GM19467 (cell line): ENCODE measurements around the gene MYLK2.

Source experiments
- ATAC-seq: cut with Tn5 transposase; IDR thresholded peaks from one replicate; pipeline ENCODE4 v1.9.1; 2021; ENCODE audit warnings: mild to moderate bottlenecking, moderate library complexity; ENCODE audit not compliant: unreplicated experiment

MYLK2 gene

DNA sequence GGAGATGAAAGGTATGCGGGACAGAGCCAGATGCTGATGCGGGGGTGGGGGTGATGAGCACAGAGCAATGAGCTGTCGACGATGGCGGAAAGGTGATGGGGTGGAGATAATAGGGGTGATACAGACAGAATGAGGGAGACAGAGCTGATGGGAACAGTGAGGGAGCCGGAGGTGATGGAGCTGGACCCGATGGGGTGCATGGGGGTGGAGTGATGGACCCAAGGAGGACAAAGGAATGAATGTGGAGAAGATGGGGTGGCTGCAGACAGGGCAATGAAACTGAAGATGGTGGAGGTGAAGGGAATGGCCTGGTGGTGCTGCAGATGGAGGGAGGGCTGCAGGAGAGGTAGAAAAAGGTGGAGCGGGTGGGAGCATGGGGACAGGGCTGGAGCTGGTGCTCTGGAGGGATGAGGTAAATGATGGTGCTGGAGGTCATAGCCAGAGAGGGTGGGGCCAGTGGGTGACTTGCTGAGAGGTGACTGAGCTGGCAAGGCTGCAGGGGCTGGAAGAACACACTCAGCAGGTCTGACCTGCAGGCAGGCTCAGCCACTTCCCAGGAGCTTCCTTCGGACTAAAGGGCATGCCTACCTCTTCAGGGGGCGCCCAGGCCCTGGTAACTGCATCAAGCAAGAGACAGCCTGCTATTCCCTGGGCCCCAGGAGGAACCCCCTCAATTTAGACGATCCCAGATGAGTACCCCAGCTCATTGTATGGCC, 32.2 kb downstream of the MYLK2 start:
- ATAC-seq = no peak

DNA sequence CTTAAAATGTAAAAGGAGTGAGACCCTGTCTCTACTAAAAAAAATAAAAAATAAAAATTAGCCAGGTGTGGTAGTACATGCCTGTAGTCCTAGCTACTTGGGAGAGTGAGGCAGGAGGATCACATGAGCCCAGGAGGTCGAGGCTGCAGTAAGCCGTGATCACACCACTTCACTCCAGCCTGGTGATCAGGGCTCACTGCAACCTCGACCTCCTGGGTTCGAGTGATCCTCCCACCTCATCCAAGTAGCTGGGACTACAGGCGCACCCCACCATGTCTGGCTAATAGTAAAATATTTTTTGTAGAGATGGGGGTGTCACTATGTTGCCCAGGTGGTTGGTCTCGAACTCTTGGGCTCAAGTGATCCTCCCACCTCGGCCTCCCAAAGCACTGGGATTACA, 34.3 kb downstream of the MYLK2 start:
- ATAC-seq = no peak

DNA sequence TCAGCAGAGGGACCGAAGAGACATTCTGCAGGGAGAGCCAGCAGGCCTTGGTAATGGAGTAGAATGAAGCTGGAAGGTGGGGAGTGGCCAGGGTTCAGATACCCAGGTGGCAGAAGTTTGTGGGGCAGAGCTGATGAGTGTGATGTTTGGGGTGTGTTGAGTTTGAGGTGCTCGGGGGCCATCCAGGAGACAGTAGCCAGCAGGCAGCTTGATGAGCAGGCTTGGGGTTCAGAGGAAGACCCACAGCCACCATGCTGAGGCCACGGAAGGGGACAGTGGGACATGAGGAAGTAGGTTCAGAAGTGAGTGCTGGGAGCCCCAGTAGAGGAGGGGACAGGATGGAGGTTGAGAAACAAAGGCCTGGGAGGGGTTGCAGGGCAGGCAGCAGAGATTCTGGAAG, 37.4 kb downstream of the MYLK2 start:
- ATAC-seq = no peak

DNA sequence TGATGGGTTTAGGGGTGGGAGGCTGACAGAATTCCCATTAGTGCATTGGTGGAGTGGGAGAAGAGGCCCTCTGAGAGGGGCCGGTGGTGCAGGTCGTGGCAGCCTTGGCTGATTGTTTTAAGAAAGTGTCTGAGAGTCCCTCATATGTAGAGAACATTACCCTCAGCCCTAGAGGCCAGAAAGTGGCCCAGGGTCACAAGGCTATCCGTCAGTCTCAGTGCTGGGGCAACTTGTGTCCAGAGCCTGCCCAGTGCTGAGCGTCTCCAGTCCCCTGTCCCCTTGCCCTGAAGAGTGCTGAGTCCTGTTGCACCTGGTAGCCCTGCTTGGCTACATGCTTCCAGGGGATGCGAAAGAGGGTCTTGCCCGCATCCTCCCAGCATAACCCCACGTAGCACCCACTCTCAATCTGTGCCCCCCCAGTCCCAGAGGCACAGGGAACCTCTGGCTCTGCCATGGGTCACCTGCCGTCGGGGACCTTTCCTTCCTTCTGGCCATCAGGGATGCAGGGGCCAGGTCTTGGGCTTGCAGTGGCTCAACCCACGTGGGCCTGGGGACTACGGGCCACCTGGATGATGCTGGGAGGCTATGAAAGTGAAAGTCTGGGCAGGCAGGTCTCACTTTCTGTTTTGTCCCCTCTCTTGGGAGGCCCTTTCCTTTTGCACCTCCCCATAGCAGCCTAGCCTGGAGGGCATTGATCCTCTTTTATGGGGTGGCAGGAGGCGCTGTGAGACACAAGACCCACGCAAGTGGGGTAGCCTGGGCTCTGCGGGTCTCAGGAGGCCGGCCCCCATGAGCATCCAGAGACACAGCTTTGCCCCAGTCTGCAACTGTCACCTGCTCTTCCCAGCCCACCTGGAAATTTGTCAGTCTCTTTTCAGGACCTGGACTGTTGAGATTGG, 39.0 kb downstream of the MYLK2 start:
- no peak for ATAC-seq

DNA sequence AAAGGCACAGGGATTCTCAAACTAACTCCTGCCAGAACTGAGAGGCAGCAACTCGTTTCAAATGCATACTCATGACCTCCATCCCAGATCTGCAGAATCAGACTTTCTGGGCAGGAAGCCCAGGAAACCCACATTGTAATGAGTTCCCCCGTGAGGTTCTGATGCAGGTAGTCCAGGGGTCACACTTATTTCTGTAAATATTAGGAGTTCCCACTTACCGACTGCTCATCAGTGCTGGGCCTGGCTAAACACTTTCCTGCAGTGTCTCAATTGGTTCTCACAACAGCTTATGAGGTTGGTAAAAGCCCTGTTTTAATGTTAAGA, 39.6 kb downstream of the MYLK2 start:
- no peak for ATAC-seq

DNA sequence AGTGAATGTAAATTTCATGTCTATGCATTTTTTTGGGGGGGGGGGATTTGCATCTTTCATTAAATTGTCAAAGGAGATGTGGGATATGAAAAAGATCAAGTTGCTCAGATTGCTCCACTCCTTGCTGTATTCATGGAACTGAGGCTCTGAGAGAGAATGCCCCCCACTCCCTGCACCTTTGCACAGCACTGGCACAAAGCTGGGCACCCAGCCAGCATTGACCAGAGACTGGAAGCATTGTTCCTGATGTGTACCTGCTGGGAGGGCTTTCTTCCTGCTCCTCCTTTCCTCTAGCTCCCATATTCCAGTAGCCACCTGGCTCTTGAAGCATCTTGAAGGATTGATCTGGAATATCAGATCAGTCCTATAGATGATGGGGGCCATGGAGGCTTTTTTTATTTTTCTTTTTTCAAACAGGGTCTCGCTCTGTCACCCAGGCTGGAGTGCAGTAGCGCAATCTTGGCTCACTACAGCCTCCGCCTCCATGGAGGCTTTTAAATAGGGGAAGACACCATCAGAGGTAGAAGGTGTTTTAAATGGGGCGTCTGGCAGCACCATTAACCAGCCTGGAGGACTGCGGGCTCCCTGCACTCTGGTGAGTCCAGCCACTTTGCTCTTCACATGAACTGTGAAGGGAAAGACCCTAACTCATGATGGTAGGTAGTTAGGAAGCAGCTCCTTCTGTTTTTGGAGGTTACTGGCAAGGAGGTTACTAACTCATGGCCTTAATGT, 40.3 kb downstream of the MYLK2 start:
- no peak for ATAC-seq

DNA sequence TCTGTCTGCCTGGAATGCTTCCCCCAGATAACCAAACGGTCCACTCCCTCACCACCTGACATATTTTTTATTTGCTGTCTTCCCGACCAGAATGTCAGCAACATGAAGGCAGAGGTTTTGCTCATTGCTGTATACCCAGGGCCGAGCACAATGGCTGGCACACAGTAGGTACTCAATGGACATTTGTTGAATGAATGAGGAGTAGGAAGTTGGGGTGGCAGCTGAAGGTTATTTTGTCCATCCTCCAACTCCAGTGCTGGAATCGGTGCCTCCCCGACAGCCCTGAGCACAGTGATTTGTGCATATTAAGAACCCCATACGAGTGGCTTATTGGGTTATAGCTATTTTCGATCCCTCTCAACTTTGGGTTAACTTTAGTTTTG, 40.8 kb downstream of the MYLK2 start:
- no peak for ATAC-seq

DNA sequence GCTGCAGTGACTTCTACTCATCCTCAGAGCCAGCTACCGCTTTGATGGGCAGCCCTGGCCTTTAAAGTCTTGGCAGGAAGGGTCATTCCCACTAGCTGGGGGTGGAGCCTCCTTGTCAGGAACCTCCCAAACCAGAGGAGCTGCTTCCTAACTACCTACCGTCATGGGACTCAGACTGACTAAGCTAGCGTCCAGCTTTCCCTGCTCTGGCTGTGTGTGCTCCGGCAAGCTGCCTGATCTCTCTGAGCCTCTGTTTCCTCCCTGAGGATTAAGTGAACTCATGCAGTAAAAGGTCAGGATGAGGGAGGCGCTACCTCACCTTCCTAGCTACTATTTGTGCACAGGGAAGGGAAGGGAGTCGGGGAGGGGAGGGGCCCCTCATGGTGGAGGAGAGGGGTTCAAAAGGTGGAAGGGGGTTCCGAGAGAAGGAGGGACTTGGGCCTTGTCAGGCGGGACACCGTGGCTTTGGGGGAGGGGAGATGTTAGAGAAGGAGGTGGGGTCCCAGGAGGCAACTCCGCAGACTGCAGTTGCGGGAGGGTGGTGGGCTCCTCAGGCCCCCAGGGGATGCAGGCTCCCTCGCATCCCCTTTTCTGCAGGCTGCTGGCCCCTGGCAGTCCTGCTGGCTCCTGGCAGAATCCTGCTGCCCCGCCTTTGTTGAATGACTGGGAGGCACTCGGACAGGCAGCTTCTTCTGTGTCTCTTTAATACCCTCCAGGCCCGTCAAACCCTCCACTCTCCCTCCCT, 41.4 kb downstream of the MYLK2 start:
- ATAC-seq = no peak

DNA sequence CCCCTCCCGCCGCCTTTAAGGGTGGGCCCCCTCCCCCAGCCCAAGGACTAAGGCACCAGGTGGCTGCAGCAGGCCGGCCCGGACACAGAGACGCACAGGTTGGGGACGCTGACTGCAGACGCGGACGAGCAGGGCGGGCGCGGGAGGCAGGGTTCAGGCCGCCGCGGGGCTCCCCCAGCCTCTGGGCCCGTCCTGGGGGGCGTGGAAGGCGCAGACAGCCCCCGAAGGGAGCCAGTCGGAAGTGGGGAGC, 41.9 kb downstream of the MYLK2 start:
- no peak for ATAC-seq

DNA sequence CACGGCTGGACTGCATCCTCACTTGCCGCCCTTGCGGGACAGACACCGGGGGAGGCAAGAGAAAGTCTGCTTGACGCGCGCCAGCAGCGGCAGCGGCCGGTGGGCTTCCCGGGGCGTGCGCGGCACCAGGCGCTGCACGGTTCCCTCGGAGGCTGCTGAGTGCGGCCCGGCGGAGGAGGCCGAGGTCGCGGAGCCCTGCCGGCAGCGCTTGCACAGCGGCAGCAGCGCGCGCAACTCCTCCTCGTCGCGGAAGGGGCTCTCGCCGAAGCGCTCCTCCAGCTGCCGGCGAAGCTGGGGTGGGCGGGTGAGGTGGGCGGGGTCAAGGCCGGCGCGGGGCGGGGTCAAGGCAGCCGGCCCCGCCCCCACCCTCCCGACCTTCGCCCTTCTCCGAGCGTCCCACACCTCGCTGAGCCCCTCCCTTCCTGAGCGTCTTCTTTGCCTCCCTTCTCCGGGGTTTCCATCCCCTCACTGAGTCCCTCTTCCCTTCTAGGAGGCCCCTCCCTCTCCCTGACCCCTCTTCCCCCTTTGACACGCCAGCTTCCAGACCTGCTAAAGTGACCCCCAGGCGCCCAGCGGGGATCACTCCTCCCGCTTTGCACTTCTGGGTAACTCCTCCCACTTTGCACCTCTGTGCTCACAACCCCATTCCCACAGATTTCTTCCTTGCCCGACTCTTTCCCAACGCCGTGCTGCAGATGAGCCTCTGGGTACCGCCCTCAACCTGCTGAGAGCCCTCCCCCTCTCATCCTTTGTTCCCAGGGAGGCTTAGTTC, 42.4 kb downstream of the MYLK2 start:
- ATAC-seq = no peak

DNA sequence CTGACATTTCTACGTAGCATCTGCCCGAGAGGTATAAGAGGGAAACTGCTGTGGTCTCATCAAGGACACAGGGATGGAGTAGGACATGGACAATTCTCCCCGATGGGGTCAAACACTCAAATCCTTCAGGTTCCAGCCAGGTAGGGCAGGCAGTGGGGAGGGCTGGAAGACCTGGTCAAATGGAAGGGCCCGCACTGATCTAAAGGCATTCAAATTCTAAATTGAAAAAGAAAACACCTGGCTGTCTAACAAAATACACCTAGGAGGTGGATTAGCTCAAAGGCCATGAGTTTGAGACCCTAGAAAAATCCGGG, 43.0 kb downstream of the MYLK2 start:
- ATAC-seq = no peak

DNA sequence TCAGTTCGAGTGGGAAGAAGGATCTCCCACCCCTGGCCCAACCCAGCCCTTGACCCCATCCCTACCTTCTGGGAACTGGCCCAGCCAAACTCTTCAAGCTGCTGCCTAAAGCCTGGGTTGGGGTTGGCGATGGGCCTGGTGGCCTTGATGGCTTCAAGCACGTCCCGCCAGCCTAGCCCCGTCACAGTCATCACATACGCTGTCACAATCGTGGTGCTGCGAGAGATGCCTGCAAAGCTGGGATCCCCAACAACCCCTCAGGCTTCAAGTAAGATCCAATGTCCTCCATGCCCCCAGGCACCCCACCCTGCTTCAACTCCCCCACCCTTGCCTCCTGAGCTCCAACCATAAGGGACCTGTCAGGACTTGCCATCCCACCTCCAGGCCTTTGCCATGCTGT, 43.4 kb downstream of the MYLK2 start:
- ATAC-seq = no peak

DNA sequence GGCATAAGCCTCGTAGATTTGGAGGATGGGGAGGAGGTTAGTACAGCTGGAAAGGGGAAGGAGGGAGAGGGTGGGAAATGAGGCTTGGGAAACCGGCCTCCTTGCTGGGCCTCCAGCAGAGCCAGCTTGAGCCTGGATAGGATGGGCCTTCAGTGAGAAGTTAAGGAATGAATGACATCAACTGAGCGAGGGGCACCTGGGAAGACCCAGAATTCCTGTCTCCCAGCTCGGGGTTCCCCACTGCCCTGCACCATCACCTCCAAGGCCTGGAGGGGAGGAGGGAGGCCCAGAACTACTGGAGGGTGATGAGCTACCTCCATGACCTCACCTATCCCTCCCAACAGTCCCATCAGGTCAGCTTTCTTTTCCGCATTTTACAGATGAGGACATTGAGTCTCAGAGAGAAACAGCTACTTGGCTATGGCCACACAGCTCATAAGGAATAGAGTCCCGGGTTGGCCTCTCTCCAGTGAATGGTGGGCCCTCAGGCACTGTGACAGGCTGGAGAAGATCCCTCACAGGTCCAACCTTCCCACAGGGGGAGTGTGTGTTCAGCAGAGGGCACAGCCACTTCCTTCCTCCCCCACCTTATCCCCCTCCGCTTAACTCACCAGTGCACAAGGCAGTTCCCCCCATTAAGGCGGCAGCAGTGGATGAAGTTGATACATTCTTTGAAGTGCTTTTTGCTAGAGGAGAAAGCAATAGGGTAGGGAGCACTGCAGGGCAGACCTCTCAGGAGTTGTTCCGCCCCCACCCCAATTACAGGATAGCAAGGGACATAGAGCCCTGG, 44.3 kb downstream of the MYLK2 start:
- no peak for ATAC-seq

DNA sequence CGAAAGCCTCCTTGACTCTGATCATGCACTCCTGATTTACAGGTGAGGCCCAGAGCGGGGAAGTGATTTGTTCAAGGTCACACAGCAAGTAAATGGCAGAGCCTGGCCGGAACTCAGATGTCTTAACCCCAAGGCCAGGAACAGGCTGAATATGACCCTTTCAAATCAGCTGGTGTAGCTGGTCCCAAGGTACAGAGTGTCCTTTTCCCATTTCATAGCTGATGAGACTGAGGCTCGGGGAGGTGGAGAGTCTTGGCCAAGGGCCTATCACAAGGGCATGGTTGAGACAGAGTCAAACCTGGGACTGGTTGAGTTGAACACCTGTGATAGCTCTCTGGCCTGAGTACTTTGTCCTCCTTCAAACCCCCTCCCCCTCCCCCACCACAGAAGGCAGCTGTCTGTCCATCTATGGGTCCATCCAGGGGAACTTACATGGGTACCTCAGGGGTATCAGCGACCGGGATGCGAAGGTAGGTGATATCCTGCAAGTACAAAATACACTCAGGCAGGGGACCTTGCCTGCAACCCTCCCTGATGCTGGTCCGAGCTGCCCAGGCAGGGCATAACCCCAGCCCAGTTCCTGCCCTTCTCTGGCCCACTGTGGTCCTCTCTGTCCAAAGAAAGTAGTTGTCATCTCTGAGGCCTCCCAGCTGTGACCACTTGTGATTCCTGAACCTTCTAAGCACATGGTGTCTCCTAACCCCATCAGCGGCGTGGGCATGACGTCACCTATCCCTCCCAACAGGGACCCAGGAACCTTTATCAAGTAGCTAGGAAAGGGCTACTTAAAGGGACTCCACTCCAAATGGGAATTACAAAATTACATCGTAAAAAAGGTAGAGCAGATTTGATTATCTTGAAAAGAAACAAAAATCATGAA, 45.6 kb downstream of the MYLK2 start:
- ATAC-seq = no peak

DNA sequence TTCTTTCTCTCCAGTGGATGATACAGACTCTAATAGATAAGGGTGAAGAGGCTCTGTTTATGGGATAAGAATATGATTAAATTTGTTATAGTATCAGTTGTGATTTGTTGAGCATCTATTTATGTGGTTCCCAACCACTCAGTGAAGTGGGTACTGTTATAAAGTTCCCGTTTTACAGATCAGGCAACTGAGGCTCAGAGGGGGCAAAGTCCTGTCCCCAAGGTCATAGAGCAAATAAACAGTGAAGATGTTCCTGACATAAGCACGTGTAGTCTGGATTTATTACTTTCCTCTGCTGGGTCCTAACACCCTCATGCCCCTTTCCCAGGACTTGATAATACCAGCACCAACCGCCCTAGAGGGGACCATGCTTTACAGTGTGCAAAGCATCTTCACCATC, 47.1 kb downstream of the MYLK2 start:
- no peak for ATAC-seq

DNA sequence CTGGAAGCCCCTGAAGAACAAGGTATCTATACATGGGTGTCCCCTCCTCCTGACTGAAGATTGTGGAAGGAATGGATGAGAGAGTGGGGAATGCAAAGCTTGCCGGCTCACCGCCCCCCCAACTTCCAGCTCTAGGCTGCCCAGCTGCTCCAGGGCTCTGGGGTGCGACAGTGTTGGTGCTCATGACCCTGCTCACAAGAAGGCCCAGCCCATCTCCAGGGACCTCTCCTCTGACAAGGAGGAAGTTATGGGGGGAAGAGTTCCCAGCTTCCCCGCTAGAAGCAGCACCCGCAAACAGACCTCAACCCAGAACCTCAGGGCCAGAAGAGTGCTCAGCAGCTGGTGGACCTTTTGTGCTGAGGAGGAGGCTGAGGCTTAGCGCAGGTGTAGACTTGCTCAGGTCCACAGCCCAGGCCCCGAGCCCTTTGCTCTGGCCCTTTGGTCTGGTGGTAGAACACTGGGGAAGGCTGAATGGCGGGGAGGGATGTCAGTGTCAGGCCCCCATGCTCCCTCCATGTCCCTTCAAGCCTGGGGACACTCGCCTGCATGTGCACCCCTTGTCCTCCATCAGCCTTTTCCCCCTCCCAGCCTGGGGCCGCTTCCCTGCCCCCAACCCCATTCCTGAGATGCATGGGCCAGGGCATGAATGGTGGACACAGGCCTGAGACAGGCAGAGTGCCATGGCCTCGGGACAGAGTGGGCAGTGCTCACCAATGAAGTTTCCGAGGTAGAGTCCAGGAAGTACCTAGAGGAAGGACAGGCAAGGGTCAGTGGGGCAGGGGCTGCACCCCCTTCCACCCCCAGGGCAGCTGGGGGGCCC, 49.9 kb downstream of the MYLK2 start:
- no peak for ATAC-seq

DNA sequence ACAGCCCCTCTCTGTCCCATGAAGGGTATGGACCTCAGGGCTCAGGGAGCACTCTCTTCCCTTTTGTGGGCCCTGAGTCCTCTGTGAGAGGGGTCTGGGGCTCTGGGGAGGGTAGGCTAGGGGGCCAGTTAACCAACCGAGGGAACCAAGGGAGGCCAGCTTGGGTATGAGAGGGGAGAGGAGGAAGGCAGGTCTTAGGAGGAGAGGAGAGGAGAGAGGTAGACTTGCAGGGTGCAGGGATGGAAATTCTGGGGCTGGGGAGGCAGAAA, 50.5 kb downstream of the MYLK2 start:
- ATAC-seq = no peak

DNA sequence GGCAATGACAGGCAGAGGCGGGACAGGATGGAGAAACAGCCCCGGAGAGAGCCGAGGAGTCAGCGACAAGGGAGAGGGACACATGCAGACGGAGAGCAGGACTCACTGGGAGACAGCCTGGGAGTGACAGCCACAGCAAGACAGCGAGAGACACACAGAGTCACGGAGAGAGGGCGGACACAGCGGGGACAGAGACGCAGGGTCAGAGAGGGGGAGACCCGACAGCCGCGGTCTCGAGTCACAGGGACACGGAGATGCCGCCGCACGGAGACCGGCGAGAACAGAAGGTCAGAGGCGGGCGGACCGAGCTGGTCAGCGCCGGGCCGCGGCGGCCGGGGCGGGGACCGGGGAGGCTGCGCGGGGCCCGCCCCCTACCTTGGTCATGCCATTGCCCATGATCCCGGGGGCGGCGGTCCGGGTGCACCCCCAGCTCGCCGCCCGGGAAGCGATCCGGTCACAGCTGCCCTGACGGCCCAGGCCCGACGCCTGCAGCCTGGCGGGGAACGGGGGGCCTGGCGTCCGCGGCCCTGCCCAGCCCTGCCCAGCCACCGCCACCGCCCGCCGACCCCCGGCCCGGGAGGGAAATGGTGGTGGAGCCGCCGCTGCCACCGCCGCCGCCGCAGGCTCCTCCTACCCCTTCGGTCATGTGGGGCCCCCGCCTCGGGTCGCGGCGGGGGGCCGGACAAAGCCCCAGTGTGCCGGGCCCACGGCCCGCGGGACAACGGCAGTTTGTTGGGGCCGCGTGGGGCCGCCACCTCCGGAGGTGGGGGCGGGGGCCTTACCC, 51.0 kb downstream of the MYLK2 start, which contains the start of the genes DUSP15 and TTLL9:
DUSP15 (minus strand) TSS at position 586 of the 784 bp plus-strand sequence; CDS start at position 396, 190 bp downstream.
TTLL9 (plus strand) TSS at position 693 of the 784 bp plus-strand sequence. CDS start 493 bp downstream, outside the sequence.
- ATAC-seq = no peak
